ENCODE measurements around the gene AGAP1.
"Not testable (repeated sequence)": the region's sequence is repeated elsewhere in the genome, so short reads cannot be mapped to it uniquely, and the experiment has no call there.

Gene AGAP1

GRCh38 chr2:235596272-235596671 lies 102.4 kb downstream of the AGAP1 start:
- DNase-seq = no peak

DNA sequence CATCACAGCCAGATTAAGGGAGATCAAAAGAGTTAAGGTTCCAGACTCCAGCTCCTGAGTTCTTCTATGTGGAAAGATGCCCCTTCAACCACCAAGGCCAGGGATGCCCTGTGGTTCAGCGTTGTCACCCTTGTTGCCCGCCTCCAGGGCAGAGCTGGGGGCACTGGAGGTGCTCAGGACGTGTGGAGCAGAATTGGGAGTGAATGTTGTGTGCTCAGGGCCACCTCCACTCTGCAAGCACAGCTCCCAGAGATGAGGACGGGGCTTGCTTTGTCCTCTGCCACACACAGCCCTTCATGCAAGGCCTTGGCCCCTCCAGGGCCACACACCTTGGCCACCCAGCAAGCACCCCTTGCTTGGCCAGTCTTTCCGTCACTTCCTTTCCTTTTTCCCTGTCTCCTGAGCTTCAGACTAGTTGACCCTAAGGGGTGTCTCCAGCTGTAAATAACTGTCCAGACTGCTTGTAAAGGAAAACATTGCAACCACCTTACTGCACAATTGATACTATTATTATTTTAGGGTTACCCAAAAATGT lies 103.3 kb downstream of the AGAP1 start:
- DNase-seq = no peak

DNA sequence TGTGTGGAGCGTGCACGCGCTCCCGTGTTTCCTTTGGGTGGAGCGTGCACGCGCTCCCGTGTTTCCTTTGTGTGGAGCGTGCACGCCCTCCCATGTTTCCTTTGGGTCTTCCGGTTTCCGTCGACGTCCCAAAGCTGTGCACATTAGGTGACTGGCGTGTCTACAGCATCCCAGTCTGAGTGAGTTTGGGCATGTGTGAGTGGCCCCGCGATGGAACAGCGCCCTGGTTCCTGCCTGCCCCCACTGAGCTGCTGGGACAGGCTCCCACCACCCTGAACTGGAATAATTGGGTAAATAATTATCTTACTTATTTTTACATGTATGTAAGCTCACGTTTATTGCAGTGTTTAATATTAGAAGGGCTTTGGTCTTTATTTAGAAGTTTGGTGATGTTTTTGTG lies 104.2 kb downstream of the AGAP1 start:
- DNase-seq = no peak

DNA sequence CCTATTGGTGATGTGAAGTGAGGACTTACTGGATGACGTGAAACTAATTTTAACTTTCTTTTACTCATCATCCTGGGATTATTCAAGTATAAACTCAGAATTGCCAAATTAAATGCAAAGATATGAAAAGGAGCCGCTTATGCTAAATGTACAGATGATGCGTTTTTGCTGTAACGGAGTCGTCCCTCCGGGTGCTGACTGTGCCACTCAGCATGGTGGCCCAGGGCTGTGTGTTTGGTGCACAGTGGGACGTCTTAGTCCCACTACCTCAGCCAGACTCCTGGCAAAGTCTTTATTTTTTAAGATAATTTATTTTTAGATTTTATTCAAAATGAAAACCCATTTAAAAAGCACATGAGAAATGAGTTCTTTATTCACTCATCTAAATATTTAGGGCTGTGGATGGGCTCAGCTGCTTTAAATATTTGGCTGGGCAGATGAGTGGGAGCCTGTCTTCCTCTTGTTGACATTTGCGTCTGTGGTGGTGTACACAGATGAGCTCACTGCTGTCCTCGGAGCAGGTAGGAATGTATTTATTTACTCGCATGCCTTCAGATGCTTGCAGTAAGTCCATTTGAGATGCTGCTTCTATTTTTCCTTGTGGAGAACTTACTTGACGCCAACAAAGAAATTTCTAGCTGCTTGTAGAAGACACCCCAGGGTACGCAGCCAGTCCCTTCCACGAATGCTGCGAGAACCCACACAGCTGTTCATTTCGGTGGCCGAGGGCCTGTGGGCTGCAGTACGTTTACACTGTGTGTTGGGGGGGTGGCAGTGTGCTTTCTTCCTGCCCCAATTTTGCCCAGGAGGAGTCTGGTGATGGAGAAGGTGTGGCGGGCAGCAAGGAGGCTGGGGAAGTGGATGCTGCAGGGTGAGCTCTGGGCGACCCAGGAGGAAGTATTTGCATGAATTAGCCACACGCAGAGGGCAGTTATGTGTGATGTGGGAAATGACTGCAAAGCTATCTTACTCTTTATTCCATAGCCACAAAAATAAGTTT lies 105.0 kb downstream of the AGAP1 start:
- DNase-seq = no peak

DNA sequence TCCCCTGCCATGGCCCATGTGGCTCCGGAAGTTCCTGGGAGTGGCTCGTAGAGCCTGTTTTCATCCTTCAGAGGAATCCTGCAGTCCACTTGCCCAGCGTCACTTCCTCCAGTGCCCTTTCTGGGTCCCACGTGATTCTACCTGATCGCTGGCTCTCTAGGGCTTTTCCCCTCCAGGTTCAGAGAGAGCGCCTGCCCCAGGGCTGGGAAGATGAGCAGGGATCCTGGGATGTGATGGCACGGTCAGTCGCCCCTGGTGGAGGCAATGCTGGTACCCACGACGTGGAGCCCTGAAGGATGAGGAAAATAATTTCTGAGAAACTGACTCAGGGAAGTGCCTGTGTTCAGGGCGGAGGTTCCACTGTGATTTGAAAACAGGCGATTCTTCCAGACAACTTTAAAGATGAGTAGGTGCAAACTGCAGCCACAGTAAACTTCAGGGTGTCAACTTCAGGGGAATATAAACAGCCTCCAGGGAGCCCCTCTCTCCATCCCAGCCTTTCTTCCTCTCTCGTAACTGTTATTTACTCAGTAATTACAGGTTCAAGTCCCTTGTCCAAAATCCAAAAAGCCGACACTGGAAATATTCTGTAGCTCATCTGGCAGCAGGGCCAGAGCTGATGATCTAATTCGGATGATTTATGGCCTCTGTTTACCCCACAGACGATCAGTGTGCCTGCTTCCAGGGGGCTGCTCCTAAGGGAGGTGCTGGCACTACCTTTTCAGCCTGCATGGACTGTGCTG lies 105.9 kb downstream of the AGAP1 start:
- DNase-seq = no peak

- DNase-seq = no peak
These were observed 106.6 kb downstream of the AGAP1 start for GRCh38 chr2:235600406-235600805.

DNA sequence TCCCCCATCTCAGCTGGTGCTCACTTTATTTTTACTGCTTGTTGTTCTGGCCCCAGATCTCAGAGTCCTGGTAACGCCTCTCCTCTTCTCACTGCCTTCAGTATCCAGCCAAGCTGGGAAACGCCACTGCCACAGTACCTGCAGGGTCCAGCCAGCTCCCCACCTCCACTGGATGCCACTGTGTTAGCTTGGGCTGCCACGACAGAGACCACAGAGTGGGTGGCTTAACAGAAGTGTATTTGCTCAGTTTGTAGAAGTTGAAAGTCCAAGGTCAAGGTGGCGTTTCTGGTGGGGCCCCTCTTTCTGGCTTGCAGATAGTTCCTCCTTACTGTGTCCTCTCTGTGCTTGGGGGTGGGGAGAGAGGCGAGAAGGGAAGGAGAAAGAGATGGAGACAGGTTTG lies 107.1 kb downstream of the AGAP1 start:
- no peak for DNase-seq

DNA sequence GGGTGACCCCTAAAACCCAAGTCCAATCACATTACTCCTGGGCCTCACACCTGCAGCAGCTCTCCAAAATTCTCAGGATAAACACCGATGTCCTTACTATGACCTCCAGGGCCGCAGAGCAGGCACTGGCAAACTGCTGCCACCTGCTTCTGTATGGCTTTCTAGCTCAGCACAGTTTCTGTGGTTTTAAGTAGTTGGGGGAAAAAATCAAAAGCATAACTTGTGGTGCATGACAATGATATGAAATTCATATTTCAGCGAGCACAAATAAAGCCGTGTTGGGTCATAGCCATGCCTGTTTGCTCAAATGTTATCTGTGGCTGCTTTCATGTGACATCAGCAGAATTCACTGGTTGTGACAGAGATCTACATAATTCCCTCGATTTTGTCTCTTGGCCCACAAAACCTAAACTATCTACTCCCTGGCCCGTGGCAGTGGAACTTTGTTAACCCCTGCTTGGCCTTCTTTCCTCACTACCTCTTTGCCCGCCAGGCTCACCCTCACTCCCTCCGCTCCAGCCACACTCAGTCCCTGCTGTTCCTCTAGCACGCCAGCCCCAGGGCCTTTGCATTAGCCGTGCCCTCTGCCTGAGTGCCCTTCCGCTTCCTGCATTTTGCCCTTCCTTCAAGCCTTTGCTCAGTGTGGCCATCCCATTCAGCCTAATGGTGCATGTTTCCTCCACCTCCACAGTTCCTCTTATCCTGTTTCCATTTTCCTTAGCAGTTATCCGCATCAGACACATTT lies 108.3 kb downstream of the AGAP1 start:
- no peak for DNase-seq

DNA sequence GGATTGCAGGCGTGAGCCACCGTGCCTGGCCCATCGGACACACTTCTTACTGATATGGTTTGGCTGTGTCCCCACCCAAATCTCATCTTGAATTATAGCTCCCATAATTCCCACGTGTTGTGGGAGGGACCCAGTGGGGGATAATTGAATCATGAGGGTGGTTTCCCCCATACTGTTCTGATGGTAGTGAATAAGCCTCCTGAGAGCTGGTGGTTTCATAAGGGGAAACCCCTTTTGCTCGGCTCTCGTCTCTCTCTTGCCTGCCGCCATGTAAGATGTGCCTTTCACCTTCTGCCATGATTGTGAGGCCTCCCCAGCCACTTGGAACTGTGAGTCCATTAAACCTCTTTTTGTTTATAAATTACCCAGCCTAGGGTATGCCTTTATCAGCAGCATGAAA lies 109.1 kb downstream of the AGAP1 start:
- not testable (repeated sequence) for DNase-seq

- DNase-seq = no peak
These were observed 109.8 kb downstream of the AGAP1 start for GRCh38 chr2:235603659-235604058.

- DNase-seq = peak; percentile 32 to 35
These were observed 111.6 kb downstream of the AGAP1 start for GRCh38 chr2:235605312-235606003.

DNA sequence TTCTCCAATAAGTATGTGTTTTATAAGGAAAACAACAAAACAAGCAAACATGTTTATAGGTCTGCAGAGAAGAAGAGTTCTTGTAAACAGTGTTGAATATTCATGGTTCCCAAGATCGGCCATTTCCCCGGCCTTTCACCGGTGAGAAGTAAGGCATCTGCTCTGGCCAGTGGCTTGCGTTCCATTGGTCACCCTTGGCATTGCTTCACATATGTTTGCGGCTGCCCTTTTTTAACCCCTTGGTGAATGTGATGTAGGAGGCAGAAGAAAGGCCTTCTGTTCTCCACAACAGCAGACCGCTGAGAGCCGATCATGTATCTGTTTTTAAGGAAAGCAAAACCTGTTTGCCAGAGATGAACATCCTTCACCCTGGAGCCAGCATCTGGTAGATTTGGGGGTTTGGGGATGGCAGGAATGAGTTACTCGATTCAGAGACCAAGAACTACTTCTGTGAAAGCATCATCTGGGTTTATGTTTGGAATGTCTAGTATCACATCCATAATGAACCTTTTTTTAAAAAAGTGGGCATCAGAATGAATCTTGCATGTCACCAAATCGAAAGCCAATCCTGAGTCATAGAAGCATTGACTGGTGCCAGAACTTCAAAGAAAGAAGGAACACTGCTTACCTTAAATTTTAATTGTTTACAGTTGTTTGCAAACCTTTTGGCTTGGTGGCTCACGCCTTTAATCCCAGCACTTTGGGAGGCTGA lies 112.3 kb downstream of the AGAP1 start:
- no peak for DNase-seq

GRCh38 chr2:235607546-235608199 lies 113.8 kb downstream of the AGAP1 start:
- DNase-seq = no peak

GRCh38 chr2:235608200-235608887 lies 114.5 kb downstream of the AGAP1 start:
- no peak for DNase-seq

- no peak for DNase-seq
These were observed 115.5 kb downstream of the AGAP1 start for GRCh38 chr2:235609321-235609720.

DNA sequence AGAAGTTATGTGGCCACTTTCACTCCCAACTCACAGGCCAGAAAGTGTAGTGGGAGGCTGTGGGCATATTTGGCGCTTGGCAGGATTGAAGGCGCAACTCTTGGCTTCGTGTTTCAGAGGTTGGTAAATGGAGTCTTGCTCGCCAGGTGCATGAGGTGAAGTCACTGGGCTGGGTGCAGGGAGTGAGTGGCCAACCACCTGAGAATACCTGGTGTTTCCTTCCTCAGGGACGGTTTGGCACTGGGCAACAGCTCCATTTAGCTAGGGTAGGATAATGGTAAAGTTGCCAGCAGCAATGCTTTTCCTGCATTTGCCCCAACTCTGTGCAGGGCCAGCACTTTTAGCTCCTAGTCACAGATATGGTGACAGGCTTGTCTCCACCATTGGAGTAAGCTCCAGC lies 115.9 kb downstream of the AGAP1 start:
- DNase-seq = no peak

GRCh38 chr2:235610696-235611257 lies 116.9 kb downstream of the AGAP1 start:
- DNase-seq = no peak

DNA sequence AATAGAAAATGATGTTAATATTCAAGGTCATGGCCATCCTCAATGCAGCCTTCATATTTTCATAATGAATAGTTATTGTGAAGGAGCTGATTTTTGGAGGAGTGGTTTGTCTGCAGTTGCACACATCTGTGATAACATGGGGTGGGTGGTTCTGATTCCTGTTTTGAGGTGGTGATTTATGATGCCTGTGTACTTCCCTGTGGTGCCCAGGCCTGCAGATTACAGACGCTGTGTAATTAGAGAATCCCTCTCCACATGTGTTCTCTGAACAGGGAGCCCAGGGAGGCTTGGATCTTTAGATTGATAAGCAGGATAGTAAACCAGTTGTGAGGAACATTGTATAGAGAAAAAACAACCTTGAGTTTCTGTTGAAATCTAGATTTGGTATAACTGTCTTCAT lies 117.5 kb downstream of the AGAP1 start:
- no peak for DNase-seq

DNA sequence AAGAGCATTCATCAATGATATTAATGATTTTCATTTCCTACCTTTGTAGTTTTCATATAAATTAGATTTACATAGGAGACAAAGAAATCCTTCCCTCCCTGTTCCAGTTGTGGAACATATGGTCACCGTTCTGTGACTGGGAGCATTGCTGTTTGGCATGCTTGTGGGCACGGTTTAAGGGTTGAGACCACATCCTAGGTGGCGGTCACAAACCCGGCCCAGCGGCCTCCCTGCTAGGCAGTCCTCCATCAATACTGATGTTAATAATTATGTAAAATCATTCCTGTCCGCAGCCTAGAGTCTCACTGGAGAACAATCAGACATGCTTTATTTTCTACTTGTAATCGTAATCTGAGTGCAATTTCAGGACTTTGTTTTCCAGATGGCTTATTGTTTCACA lies 117.9 kb downstream of the AGAP1 start:
- DNase-seq = no peak
